AG04449 (cell line): ENCODE measurements around the gene CACNB4.

ENCODE experiments used
- CTCF ChIA-PET: fragments of 350-600 bp; formaldehyde crosslinking; extraction: SDS; loops from one replicate; lab custom pipeline; 2021; ENCODE audit warnings: antibody characterized with exemption; lab: Yijun Ruan, JAX
- POLR2A ChIA-PET: fragments of 400-600, 350-600 bp; formaldehyde crosslinking; extraction: SDS; loops from one replicate; lab custom pipeline; 2020; ENCODE audit warnings: antibody characterized with exemption, inconsistent platforms; lab: Yijun Ruan, JAX
- DNase-seq: peaks from one replicate; pipeline ENCODE4 v3.0.0-alpha.2; 2010; ENCODE audit warnings: low read depth, low spot score
- H3K4me3 ChIP-seq: 2 replicates; pipeline ENCODE4 v1.5.1; 2011; ENCODE audit warnings: low read depth, mild to moderate bottlenecking, control low read depth, low read length
- CTCF ChIP-seq: IDR thresholded peaks from one replicate; pipeline ENCODE4 v1.5.1; 2011; ENCODE audit warnings: mild to moderate bottlenecking, moderate library complexity, low read length, control low read depth, inconsistent platforms; ENCODE audit not compliant: insufficient read depth; ENCODE audit errors: missing control alignments

Gene CACNB4

GRCh38 chr2:151974988-151975387 is 123.9 kb downstream of the CACNB4 start:
- DNase-seq: no peak
- POLR2A ChIA-PET: no interaction called here
- no peak overlapping the region for H3K4me3 ChIP-seq
- TF ChIP-seq CTCF: no peak
- CTCF ChIA-PET: no interaction called here

GRCh38 chr2:151973901-151974199 is 125.0 kb downstream of the CACNB4 start:
- H3K4me3 ChIP-seq: no peak overlapping the region
- no peak for DNase-seq
- no peak for TF ChIP-seq CTCF
- ChIA-PET CTCF (no interaction called here), POLR2A (no interaction called here)

- POLR2A ChIA-PET: no interaction called here
- TF ChIP-seq CTCF: no peak
- no peak for DNase-seq
- no peak overlapping the region for H3K4me3 ChIP-seq
- CTCF ChIA-PET: no interaction called here
Observed at GRCh38 chr2:151973013-151973900, 125.6 kb downstream of the CACNB4 start.

- ChIA-PET CTCF (interaction anchor here (1.2 to 1.4 kb wide), 2 partner anchors 9 to 27 kb away, joined by 3 read pairs; no protein-coding TSS in a partner anchor), POLR2A (no interaction called here)
- no peak for DNase-seq
- TF ChIP-seq CTCF: no peak
- H3K4me3 ChIP-seq: no peak overlapping the region
Observed at GRCh38 chr2:151972241-151973012, 126.4 kb downstream of the CACNB4 start.

GRCh38 chr2:151971301-151972051 is 127.4 kb downstream of the CACNB4 start:
- ChIA-PET POLR2A (no interaction called here), CTCF (interaction anchor here (1.2 to 1.4 kb wide), 2 partner anchors 10 to 28 kb away, joined by 3 read pairs; no protein-coding TSS in a partner anchor)
- no peak for DNase-seq
- no peak overlapping the region for H3K4me3 ChIP-seq
- no peak for TF ChIP-seq CTCF
